Spleen (tissue), 11 donors: ENCODE measurements around the gene RAB44. TPM values are rescaled to one million over a fixed set of nuclear protein-coding genes. Genes with fewer than 3 reads are reported as not detected.
"Not testable (repeated sequence)": the region's sequence is repeated elsewhere in the genome, so short reads cannot be mapped to it uniquely, and the experiment has no call there.

Experiments
- DNase-seq: peaks from one replicate; pipeline ENCODE4 v3.0.0-alpha.2; 2020
- H3K27ac ChIP-seq, 8 donors: fragments of 200-600 bp; sonication (generic) in 7 of 8; 1 replicate in 4 of 8; 2 replicates in 4 of 8; pipeline versions ENCODE4 v1.5.0 to v1.8.0; 2016 to 2021; ENCODE audit warnings: inconsistent platforms in 4 of 8, mild to moderate bottlenecking in 4 of 8, moderate library complexity in 1 of 8
- H3K27me3 ChIP-seq, 7 donors: fragments of 200-600 bp; sonication (generic) in 6 of 7; replicated peaks in 1 of 7; 1 replicate in 4 of 7; 2 replicates in 3 of 7; pipeline versions ENCODE4 v1.5.0 to v1.8.0; 2016 to 2021; ENCODE audit warnings: inconsistent platforms in 3 of 7, mild to moderate bottlenecking in 1 of 7
- H3K36me3 ChIP-seq, 6 donors: fragments of 200-600 bp; sonication (generic) in 5 of 6; 1 replicate in 4 of 6; 2 replicates in 2 of 6; pipeline versions ENCODE4 v1.5.0 to v1.8.0; 2016 to 2021; ENCODE audit warnings: inconsistent platforms in 2 of 6
- H3K4me1 ChIP-seq, 6 donors: fragments of 200-600 bp; sonication (generic) in 5 of 6; 1 replicate in 3 of 6; 2 replicates in 3 of 6; pipeline versions ENCODE4 v1.5.0 to v1.8.0; 2016 to 2021; ENCODE audit warnings: inconsistent platforms in 3 of 6
- H3K4me3 ChIP-seq, 8 donors: fragments of 200-600 bp; sonication (generic) in 7 of 8; 1 replicate in 4 of 8; 2 replicates in 4 of 8; pipeline versions ENCODE4 v1.5.0 to v1.8.0; 2016 to 2021; ENCODE audit warnings: inconsistent platforms in 4 of 8, mild to moderate bottlenecking in 4 of 8, moderate library complexity in 2 of 8
- H3K9me3 ChIP-seq, 8 donors: fragments of 200-600 bp; sonication (generic) in 7 of 8; 1 replicate in 4 of 8; 2 replicates in 4 of 8; pipeline versions ENCODE4 v1.5.0 to v1.8.0; 2016 to 2021; ENCODE audit warnings: inconsistent platforms in 4 of 8
- POLR2A ChIP-seq, 3 donors: fragments of 450-650 bp; IDR thresholded peaks; one replicate each; pipeline ENCODE4 v1.5.1; 2017; ENCODE audit warnings: antibody characterized with exemption in 3 of 3, mild to moderate bottlenecking in 1 of 3
- POLR2AphosphoS5 ChIP-seq, 3 donors: sonication (generic); formaldehyde crosslinking; IDR thresholded peaks; one replicate each; pipeline ENCODE4 v1.5.1; 2017; ENCODE audit warnings: antibody characterized with exemption in 3 of 3
- WGBS, 5 donors: extraction: QIAGEN DNeasy Blood & Tissue Kit in 3 of 5; methylation state at CpG; one replicate each; pipeline versions ENCODE4 v1.1.5 to v1.1.7; 2013 to 2018; 5-methylcytosine and 5-hydroxymethylcytosine counted together
- intact Hi-C: fragments of 100-400 bp; cut with DNase I; formaldehyde crosslinking; loops from one replicate; pipeline ENCODE4 v1.15.0; 2023; ENCODE audit warnings: low total_unique reads
- polyA plus RNA-seq, 3 donors: library from polyadenylated mRNA; stranded (reverse); fragments of 200-250 nt; gene quantifications; one replicate each; pipeline ENCODE4 v1.2.1, GENCODE V29; 2013
- total RNA-seq, 7 donors: library from RNA; depleted of rRNA in 3 of 7; stranded (reverse); fragments of >200 nt in 3 of 7; fragmentation: NEBNext Ultra II Directional in 4 of 7; extraction: Animal tissue kit (Norgen Biotek cat#: 25700) in 4 of 7; gene quantifications; one replicate each; pipeline versions ENCODE4 v1.1.0 to v1.2.1, GENCODE V29; 2016 to 2021
- TF ChIP-seq, protein P1 (sequence below), 11 experiments: fragments of 200-600 bp in 7 of 11; fragments of 450-650 bp in 4 of 11; sonication (generic) in 4 of 11; IDR thresholded peaks in 8 of 11; conservative IDR thresholded peaks in 3 of 11; 1 replicate in 7 of 11; 2 replicates in 4 of 11; pipeline versions ENCODE4 v1.4.0 to v1.8.0; 2016 to 2021; ENCODE audit warnings: antibody characterized with exemption in 11 of 11, inconsistent platforms in 4 of 11, mild to moderate bottlenecking in 1 of 11
- donor health status: healthy with polysubstance abuse.
- donor health status: DM: no; HTN: no; CAD: no; lungs with moderate emphysema.
- donor health status: DM: no; HTN: no; CAD: no.
- donor health status: Bipolar disorder and iron deficiency.
- donor health status: healthy.
- donor health status: DM: no; HTN: no; CAD: no.
- donor health status: DM: yes; HTN: yes; CAD: no.

Gene RAB44
- total and polyA plus RNA-seq, 10 donors, result 0.06 to 3.5 (median 0.81) TPM

DNA sequence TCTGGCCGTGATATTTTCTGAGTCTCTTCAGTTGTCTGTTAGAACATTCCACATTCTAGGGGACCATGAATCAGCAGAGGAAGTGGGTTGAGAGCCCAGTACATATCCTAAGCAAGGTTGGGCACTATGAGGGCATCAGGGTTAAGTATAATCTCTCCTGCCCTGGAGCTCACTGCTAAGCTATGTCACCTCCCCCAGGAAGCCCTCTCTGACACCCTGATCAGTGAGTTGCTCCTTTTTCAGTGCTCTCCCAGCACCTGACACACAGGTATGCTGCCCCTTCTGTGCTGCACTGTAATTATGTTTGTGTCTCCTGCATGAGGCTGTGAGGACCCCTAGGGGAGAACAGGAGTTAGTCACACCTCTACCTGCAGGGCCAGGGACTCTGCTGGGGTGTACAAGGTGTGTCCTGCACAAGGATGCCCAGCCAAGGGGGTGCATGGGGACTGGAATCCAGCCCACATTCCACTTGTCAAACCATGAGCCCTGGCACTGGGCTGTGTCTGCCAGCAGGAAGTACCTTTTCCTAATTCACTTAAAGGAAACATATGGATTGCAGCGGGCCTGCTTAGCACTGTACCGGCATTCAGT is 3.9 kb downstream of the RAB44 start:
- H3K27ac ChIP-seq, result peak overlapping the region in 3 of 8 donors; percentile 4 to 38 (median 27)
- H3K36me3 ChIP-seq, result peaks cover 0 to 5% (median 0%) of the 10 kb centered on the region in 6 donors
- TF ChIP-seq, protein P1, sequence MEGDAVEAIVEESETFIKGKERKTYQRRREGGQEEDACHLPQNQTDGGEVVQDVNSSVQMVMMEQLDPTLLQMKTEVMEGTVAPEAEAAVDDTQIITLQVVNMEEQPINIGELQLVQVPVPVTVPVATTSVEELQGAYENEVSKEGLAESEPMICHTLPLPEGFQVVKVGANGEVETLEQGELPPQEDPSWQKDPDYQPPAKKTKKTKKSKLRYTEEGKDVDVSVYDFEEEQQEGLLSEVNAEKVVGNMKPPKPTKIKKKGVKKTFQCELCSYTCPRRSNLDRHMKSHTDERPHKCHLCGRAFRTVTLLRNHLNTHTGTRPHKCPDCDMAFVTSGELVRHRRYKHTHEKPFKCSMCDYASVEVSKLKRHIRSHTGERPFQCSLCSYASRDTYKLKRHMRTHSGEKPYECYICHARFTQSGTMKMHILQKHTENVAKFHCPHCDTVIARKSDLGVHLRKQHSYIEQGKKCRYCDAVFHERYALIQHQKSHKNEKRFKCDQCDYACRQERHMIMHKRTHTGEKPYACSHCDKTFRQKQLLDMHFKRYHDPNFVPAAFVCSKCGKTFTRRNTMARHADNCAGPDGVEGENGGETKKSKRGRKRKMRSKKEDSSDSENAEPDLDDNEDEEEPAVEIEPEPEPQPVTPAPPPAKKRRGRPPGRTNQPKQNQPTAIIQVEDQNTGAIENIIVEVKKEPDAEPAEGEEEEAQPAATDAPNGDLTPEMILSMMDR (IDR thresholded peaks at IDR 0.05 in 8 of 11, conservative IDR thresholded peaks at IDR 0.05 in 3 of 11), result peak in 1 of 11 experiments; percentile 4
- TF ChIP-seq POLR2AphosphoS5 (IDR thresholded peaks at IDR 0.05), result no peak
- H3K4me3 ChIP-seq, result no peak overlapping the region
- H3K9me3 ChIP-seq, result no peaks in the 10 kb centered on the region
- intact Hi-C loops, result no loop called here
- DNase-seq, result peak; percentile 64
- WGBS, 5 donors, result 38 to 73% (median 64%) methylated on average over 3 of the region's 3 CpGs
- peaks cover 0 to 55% (median 6%) of the 10 kb centered on the region in 6 donors for H3K4me1 ChIP-seq
- no peaks in the 10 kb centered on the region for H3K27me3 ChIP-seq

DNA sequence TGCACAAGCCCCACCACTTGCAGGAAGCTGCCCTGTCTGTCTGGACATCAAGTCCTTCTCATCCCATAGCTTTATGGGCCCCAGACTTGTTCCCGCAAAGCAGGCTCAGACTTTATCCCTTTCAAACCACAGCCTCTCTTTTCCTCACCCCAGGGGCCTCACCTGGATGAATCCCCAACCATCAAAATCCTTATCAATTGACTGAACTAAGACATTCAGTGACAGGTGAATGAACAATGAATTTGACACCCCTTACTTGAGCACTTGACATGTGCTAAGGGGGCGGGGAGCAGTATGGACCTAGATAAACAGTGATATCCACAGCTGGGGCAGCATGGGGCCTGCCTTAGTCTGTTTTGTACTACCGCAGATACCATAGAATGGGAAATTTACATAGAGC is 5.0 kb downstream of the RAB44 start:
- WGBS, 5 donors, result 88 to 96% (median 93%) methylated on average over 3 of the region's 3 CpGs
- no peak overlapping the region for H3K27ac ChIP-seq
- peaks cover 0 to 5% (median 0%) of the 10 kb centered on the region in 6 donors for H3K36me3 ChIP-seq
- intact Hi-C loops, result no loop called here
- no peaks in the 10 kb centered on the region for H3K9me3 ChIP-seq
- TF ChIP-seq, protein P1 (IDR thresholded peaks at IDR 0.05 in 8 of 11, conservative IDR thresholded peaks at IDR 0.05 in 3 of 11), result no peak
- no peak for TF ChIP-seq POLR2A (IDR thresholded peaks at IDR 0.05)
- no peak for TF ChIP-seq POLR2AphosphoS5 (IDR thresholded peaks at IDR 0.05)
- H3K27me3 ChIP-seq, result no peaks in the 10 kb centered on the region
- peak; percentile 19 for DNase-seq
- peaks cover 0 to 43% (median 6%) of the 10 kb centered on the region in 6 donors for H3K4me1 ChIP-seq
- no peak overlapping the region for H3K4me3 ChIP-seq

DNA sequence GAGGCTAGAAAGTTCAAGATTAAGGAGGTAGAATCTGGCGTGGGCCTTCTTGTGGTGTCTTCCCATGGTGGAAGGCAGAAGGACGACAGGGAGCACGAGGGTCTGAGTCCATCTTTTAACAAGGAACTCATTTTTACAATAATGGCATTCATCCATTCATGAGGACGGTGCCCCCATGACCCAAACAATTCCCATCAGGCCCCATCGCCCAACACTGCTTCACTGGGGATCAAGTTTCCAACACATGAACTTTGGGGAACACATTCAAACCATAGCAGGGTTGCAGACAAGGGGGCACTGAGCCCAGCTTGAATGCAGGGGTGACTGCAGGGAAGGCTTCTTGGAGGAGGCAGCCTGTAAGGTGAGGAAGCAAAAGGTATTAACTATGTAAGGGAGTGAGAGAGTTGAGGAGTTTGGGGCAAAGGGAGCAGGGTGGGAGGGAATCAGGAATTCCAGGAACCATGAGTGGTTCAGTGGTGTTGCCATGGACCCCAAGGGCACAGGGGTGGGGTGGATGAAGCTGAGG is 5.5 kb downstream of the RAB44 start:
- no peak for TF ChIP-seq POLR2A (IDR thresholded peaks at IDR 0.05)
- TF ChIP-seq POLR2AphosphoS5 (IDR thresholded peaks at IDR 0.05), result no peak
- TF ChIP-seq, protein P1 (IDR thresholded peaks at IDR 0.05 in 8 of 11, conservative IDR thresholded peaks at IDR 0.05 in 3 of 11), result no peak

DNA sequence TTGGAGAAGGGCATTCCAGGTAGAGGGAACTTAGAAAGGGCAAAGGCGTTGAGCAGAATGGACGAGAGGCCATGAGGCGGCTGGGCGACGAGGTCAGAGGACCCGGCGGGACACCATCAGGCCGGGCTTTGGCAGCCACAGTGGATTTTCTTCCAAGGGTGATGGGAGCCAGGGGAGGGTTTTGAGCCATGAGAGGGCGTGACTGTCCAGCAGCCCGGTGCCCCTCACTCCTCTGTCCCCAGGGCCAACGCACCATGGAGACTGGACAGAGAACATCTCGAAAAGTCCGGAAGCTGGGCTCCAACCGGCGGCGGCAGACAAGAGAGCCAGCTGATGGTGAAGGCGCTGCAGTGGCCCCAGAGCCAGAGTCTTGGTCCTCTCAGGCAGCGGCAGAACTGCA is 6.4 kb downstream of the RAB44 start:
- intact Hi-C loops, result no loop called here
- Histone ChIP-seq H3K9me3 (no peaks in the 10 kb centered on the region), H3K4me1 (peaks cover 0 to 30% (median 6%) of the 10 kb centered on the region in 6 donors), H3K4me3 (no peak overlapping the region), H3K27me3 (no peaks in the 10 kb centered on the region), H3K27ac (no peak overlapping the region), H3K36me3 (peaks cover 0 to 5% (median 0%) of the 10 kb centered on the region in 6 donors)
- WGBS, 5 donors, result 92 to 98% (median 95%) methylated on average over 17 to 18 of the region's 18 CpGs
- TF ChIP-seq POLR2AphosphoS5 (IDR thresholded peaks at IDR 0.05) (no peak), POLR2A (IDR thresholded peaks at IDR 0.05) (no peak)
- TF ChIP-seq, protein P1 (IDR thresholded peaks at IDR 0.05 in 8 of 11, conservative IDR thresholded peaks at IDR 0.05 in 3 of 11), result no peak
- DNase-seq, result peak; percentile 55

More for the DNA sequence above, 5.5 kb downstream of the RAB44 start:
- Histone ChIP-seq H3K27ac (no peak overlapping the region), H3K4me3 (no peak overlapping the region), H3K4me1 (peaks cover 0 to 38% (median 6%) of the 10 kb centered on the region in 6 donors), H3K9me3 (no peaks in the 10 kb centered on the region), H3K36me3 (peaks cover 0 to 5% (median 0%) of the 10 kb centered on the region in 6 donors), H3K27me3 (no peaks in the 10 kb centered on the region)
- intact Hi-C loops, result no loop called here
- WGBS, 5 donors, result 86 to 95% (median 89%) methylated on average over 5 of the region's 5 CpGs
- DNase-seq, result no peak

DNA sequence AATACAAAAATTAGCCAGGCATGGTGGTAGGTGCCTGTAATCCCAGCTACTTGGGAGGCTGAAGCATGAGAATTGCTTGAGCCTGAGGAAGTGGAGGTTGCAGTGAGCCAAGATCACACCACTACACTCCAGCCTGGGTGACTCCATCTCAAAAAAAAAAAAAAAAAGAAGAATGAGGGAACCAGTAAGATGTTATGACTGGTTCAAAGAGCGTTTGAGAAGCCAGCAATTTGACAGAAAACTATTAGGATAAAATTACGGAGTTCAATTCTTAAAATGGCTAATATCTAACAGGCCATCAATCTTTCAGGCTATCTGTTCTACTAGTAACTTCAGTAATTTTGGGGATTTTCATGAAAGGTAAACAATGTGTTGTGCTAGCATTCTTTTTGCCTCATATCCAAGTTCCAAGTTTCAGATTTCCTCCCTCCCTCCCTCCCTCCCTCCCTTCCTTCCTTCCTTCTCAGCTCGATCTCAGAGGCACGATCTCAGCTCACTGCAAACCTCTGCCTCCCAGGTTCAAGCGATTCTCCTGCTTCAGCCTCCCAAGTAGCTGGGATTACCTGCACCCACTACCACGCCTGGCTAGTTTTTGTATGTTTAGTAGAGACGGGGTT is 7.4 kb downstream of the RAB44 start:
- H3K9me3 ChIP-seq, intact Hi-C loops, H3K27me3 ChIP-seq, H3K36me3 ChIP-seq, H3K27ac ChIP-seq, H3K4me3 ChIP-seq, DNase-seq: not testable (repeated sequence)
- 61 to 78% (median 67%) methylated on average over 7 of the region's 7 CpGs for WGBS, 5 donors
- H3K4me1 ChIP-seq, result peaks cover 0 to 19% (median 6%) of the 10 kb centered on the region in 6 donors
